GM18867 (cell line): ENCODE results near the gene POLE.

Source experiments
- ATAC-seq: cut with Tn5 transposase; IDR thresholded peaks from one replicate; pipeline ENCODE4 v1.9.1; 2021; ENCODE audit warnings: mild to moderate bottlenecking, moderate library complexity; ENCODE audit not compliant: unreplicated experiment

Gene POLE

GRCh38 chr12:132634411-132634990 lies 52.6 kb downstream of the POLE start:
- no peak for ATAC-seq

GRCh38 chr12:132633901-132634300 lies 53.2 kb downstream of the POLE start:
- no peak for ATAC-seq

GRCh38 chr12:132633398-132633797 lies 53.7 kb downstream of the POLE start:
- no peak for ATAC-seq

GRCh38 chr12:132632521-132633228 lies 54.5 kb downstream of the POLE start:
- no peak for ATAC-seq

- ATAC-seq = no peak
These were observed 55.5 kb downstream of the POLE start for GRCh38 chr12:132631666-132632065.

GRCh38 chr12:132630672-132631071 lies 56.5 kb downstream of the POLE start:
- ATAC-seq = no peak

GRCh38 chr12:132629330-132629729 lies 57.8 kb downstream of the POLE start:
- ATAC-seq = no peak

GRCh38 chr12:132625731-132626430 lies 61.3 kb downstream of the POLE start:
- no peak for ATAC-seq

- no peak for ATAC-seq
These were observed 62.1 kb downstream of the POLE start for GRCh38 chr12:132624910-132625630.

GRCh38 chr12:132624186-132624855 lies 62.8 kb downstream of the POLE start:
- no peak for ATAC-seq

- ATAC-seq = no peak
These were observed 63.9 kb downstream of the POLE start for GRCh38 chr12:132623072-132623869.

GRCh38 chr12:132622437-132623071 lies 64.6 kb downstream of the POLE start:
- no peak for ATAC-seq

- ATAC-seq = no peak
These were observed 65.3 kb downstream of the POLE start for GRCh38 chr12:132621657-132622435.

- no peak for ATAC-seq
These were observed 66.1 kb downstream of the POLE start for GRCh38 chr12:132620899-132621656.

GRCh38 chr12:132620113-132620898 lies 66.8 kb downstream of the POLE start:
- no peak for ATAC-seq

- ATAC-seq = no peak
These were observed 67.6 kb downstream of the POLE start for GRCh38 chr12:132619386-132620112.

- ATAC-seq = no peak
These were observed 68.1 kb downstream of the POLE start for GRCh38 chr12:132619071-132619385.
